Smooth muscle cell of the brain vasculature (primary cell): ENCODE measurements around the gene S100A9.

Source experiments
- DNase-seq: peaks from one replicate; pipeline ENCODE4 v3.0.0-alpha.2; 2012; ENCODE audit warnings: low read depth, low spot score

S100A9 gene

DNA sequence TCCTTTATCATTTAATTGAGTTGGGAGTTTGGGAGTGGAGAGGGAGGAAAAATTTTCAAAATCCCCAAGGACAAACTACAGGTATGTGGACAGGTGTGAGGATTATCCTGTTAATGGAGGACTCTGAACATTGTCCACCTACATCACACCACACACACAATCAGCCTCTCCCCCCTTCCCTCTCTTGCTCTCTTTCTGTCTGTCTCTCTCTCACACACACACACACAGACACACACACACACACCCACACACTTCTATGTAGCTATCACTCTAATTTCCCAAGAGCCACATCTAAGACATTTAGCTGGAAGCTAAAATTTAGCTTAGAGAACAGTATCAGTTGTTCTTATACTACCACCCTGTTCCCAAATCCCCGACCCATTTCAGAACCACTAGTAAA, 31.7 kb downstream of the S100A9 start:
- no peak for DNase-seq

DNA sequence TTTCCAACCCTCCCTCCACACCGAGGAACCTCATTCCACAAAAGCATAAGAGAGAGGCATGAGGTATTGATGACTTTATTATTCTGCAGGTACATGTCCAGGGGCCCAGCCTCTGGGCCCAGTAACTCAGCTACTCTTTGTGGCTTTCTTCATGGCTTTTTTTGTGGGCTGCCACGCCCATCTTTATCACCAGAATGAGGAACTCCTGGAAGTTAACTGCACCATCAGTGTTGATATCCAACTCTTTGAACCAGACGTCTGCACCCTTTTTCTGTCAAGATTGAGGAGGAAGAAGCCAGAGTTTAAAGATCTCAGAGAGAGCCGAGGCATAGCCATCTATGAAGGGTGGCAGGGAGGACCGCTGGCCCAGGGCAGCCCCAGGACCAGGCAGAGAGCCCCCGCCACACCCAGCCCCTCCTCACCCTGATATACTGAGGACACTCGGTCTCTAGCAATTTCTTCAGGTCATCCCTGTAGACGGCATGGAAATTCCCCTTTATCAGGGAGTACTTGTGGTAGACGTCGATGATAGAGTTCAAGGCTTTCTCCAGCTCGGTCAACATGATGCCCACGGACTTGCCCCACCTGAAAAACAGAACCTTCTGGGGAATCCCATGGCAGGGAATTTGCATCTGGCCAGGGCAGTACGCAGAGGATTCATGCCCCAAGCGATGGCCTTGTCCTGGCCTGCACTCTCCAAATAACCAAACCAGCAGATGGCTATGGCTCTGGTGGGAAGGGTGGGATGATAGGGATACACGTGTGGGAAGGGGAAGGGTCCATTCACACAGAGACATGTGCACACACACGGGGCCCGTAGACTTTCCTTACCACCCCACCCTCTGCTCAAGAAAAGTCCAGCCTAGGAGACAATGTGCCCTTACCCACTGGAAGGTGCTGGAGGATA, 32.6 kb downstream of the S100A9 start:
- no peak for DNase-seq

GRCh38 chr1:153390938-153391710, 33.5 kb downstream of the S100A9 start, which contains the start of gene S100A8:
Gene S100A8 (minus strand): TSS chr1:153391073. CDS start chr1:153390535, 538 bp downstream.
- DNase-seq, result no peak

- no peak for DNase-seq
Measured at GRCh38 chr1:153392258-153392657, 34.6 kb downstream of the S100A9 start.

- DNase-seq, result no peak
Measured at GRCh38 chr1:153392822-153393221, 35.2 kb downstream of the S100A9 start.

GRCh38 chr1:153393926-153394325, 36.3 kb downstream of the S100A9 start:
- DNase-seq, result no peak

- DNase-seq, result no peak
Measured at GRCh38 chr1:153394391-153394790, 36.7 kb downstream of the S100A9 start.

DNA sequence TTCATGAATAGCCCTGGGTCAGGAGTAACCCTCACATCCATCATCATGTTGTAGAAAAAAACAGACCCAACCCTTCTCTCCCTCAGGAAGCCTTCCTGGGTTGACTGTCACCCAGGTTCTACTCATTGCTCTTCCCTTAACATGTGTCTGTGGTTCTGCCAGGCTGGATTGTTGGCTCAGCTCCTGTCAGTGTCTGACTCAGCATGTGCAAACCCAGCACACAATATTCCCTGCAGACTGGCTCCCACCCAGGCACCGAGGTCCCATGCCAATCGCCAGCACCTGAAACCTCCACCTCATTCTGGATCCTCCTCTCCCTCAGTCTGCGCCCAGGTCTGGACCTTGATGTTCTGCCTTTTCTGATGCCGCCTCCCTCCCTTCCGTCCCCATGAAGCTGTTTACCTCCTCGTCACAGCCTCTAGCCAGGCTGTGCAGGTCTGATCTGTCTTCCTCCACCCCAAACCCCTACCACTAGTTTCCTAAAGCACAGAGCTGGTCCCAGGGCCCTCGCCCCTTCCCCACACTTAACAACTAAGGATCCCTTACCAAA, 37.6 kb downstream of the S100A9 start:
- DNase-seq, result no peak

DNA sequence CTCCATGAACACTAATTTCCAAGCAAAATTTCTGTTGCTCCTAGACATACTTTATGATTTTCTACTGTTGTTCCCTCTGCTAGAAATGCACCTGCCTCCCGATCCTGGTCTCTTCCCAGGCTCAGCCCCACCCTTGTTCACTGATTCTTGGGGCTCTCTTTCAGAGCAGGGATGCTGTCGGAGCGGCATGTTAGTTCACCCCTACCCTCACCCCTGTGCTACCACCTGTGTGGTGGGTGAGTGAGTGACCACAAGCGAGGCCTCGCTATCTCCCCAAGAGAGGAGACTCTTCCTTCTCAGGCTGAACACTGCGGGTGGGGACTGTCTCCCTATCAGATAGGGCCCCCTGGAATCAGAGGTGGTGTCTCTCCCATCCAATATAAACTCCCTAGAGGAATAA, 38.1 kb downstream of the S100A9 start:
- DNase-seq, result no peak

GRCh38 chr1:153396461-153396860, 38.8 kb downstream of the S100A9 start:
- no peak for DNase-seq

DNA sequence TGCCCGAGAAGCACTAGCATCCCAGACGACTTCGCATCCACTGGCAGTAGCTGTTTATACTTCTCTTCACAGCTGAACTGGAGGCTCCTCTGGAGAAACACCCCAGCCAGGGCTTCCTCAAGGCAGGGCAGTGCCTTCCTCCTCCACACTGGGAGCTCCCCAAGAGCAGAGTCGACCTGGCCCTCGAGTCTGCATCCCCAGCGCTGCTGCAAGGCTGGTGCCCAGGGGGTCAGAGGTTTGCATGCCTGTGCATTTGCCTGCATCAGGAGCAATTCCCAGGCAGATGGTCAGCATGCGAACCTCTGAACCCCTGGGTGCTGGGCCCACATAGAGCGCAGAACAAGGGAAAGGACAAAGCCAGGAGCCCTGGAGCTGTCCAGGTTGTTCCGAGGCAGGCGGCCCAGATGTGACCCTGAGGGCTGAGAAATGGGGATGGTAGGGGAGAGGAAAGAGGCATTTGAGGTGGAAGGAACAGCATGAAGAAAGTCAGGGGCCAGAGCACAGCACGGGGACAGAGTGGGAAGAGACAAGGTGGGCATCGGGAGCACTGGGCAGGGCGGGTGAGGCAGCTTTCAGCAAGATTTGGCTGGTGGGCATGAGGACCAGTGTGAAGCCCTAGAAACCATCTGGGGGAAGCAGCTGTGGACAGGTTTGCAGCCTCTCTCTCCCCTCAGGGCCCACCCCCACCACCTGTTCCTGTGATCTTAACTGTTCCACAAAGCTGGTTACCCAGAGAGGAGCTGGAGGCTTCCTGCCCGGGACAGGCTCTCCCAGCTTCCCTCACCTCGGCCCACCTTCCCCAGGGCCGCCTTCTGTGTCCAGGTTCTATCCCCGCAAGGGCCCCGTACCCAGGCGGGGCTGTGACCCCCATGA, 39.6 kb downstream of the S100A9 start:
- no peak for DNase-seq

DNA sequence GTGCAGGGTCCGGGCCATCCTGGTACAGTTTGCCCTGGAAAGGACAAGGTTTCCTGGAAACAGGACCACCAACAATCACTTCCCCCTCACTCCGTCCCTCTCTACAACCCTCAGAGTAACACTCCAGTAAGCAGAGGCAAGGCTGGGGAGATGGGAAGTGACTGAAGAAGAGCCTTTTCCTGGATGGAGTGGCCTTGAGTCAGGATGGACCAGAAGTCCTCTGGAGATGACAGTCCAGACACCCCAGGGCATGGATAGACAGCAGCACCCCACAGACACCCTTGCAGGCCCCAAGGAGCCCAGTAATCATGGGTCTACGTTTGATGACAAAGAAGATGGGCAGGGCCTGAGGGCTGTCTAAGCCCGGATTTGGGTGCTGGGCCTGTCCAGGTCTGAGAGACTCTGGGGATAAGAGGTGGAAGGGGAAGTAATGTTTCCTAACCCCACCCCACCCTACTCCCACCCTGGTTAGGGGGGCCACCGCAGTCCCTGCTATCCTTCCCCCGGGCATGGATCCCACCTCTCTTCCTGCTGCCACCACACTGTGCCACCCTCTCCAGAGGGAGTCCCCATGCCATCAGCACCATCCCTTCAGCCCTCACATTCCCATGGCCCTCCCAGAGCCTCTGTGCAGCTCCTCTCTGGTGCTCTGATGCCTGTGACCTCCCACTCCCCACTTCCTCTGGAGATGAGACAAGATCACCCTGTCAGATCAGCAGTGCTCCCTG, 40.4 kb downstream of the S100A9 start:
- no peak for DNase-seq

DNA sequence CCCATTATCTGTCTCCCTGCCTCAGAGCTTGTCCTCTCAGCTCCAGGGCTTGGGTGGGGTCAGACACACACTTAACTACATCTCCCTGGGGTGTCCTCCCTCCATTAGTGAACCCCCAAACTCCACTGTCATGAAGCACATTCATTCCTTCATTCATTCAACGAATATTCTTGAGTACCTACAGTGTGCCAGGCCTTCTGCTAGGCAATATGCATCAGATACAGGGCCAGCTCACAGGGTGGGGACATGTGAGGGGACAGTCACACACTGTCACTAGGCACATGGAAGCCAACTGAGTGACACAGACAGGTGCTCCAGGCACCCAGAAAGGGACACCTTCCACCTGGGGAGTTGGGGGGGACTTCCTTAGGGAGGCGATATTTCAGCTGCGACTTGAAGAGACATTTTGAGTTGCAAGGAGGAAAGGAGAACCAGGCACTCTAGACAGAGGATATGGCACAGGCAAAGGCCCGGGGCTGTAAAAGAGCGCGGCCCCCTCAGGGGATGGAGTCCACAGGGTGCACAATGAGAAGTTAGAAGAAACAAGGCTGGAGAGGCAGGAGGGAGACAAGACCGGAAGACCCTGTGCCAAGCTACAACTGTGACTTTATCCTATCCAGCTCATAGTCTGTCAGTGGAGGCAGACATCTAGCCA, 41.9 kb downstream of the S100A9 start:
- no peak for DNase-seq

- DNase-seq, result no peak
Measured at GRCh38 chr1:153400244-153400643, 42.6 kb downstream of the S100A9 start.

GRCh38 chr1:153401461-153401860, 43.8 kb downstream of the S100A9 start:
- DNase-seq, result no peak

DNA sequence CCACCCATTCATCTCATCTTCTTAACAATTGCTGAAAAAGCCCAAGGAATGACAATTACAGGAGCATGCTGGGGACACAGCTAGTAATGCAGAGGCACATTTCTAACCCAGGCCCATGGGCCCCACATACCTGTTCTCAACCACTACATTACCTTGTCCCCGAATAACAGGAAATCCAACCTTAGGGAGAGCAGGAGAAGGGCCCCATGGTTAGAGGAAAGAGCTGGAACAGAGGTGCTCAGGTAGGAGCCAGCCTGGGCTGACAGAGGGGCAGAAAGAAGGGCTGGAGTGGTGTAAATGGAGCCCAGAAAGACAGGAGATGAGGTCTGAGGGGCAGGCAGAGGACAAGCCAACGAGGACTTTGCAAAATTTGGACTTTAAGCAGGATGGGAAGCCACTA, 44.6 kb downstream of the S100A9 start:
- no peak for DNase-seq

- no peak for DNase-seq
Measured at GRCh38 chr1:153403421-153404085, 45.9 kb downstream of the S100A9 start.

GRCh38 chr1:153404086-153404635, 46.5 kb downstream of the S100A9 start:
- no peak for DNase-seq

GRCh38 chr1:153404768-153405167, 47.1 kb downstream of the S100A9 start:
- no peak for DNase-seq
